Measurements from ENCODE around the gene ERVV-1.
"Not testable (repeated sequence)": the region's sequence is repeated elsewhere in the genome, so short reads cannot be mapped to it uniquely, and the experiment has no call there.

Gene ERVV-1

GRCh38 chr19:53013621-53014020 is at the start of gene ERVV-1:
ERVV-1 (plus strand) TSS chr19:53013921; CDS start chr19:53014091, 170 bp downstream.
- intact Hi-C loops (cut with DNase I): no loop called here
- no peak for DNase-seq

- no peak for DNase-seq
- intact Hi-C loops (cut with DNase I): loop anchor here (10.0 kb wide), 1 partner anchor 217 kb away; no protein-coding TSS in a partner anchor
These were observed 45.9 kb upstream of the ERVV-1 start for GRCh38 chr19:52967772-52968171.

GRCh38 chr19:52981329-52981728 is 32.4 kb upstream of the ERVV-1 start:
- intact Hi-C loops (cut with DNase I): no loop called here
- DNase-seq: no peak

GRCh38 chr19:52983167-52983566 is 30.6 kb upstream of the ERVV-1 start:
- DNase-seq; intact Hi-C loops (cut with DNase I): not testable (repeated sequence)

- peak in 8 of 10 donors; percentile 21 to 90 (median 53) for DNase-seq
- intact Hi-C loops (cut with DNase I): no loop called here
These were observed 26.5 kb upstream of the ERVV-1 start for GRCh38 chr19:52987221-52987620.

GRCh38 chr19:52988506-52988905 is 25.2 kb upstream of the ERVV-1 start:
- intact Hi-C loops (cut with DNase I): no loop called here
- DNase-seq: no peak

GRCh38 chr19:52990759-52991418 is 22.8 kb upstream of the ERVV-1 start:
- intact Hi-C loops (cut with DNase I): no loop called here
- DNase-seq: no peak

- no peak for DNase-seq
- intact Hi-C loops (cut with DNase I): no loop called here
These were observed 22.2 kb upstream of the ERVV-1 start for GRCh38 chr19:52991484-52991883.

GRCh38 chr19:52992109-52993004 is 21.4 kb upstream of the ERVV-1 start:
- intact Hi-C loops (cut with DNase I): no loop called here
- peak in 3 of 10 donors; percentile 12 to 86 (median 25) for DNase-seq

GRCh38 chr19:52993342-52994178 is 20.2 kb upstream of the ERVV-1 start:
- peak; percentile 37 to 95 (median 68) for DNase-seq
- intact Hi-C loops (cut with DNase I): no loop called here

- intact Hi-C loops (cut with DNase I): no loop called here
These were observed 18.0 kb upstream of the ERVV-1 start for GRCh38 chr19:52995711-52996110.

GRCh38 chr19:52997975-52998374 is 15.7 kb upstream of the ERVV-1 start:
- intact Hi-C loops (cut with DNase I): no loop called here
- DNase-seq: no peak

More at GRCh38 chr19:52995711-52996110, 18.0 kb upstream of the ERVV-1 start:
- DNase-seq: no peak

GRCh38 chr19:53002479-53002878 is 11.2 kb upstream of the ERVV-1 start:
- intact Hi-C loops (cut with DNase I): no loop called here
- DNase-seq: no peak

- intact Hi-C loops (cut with DNase I): no loop called here
- DNase-seq: no peak
These were observed 9.5 kb upstream of the ERVV-1 start for GRCh38 chr19:53004242-53004641.

- DNase-seq: no peak
- intact Hi-C loops (cut with DNase I): no loop called here
These were observed 6.5 kb upstream of the ERVV-1 start for GRCh38 chr19:53007200-53007599.

GRCh38 chr19:53007606-53008005 is 6.1 kb upstream of the ERVV-1 start:
- intact Hi-C loops (cut with DNase I): no loop called here

GRCh38 chr19:53008061-53008778 is 5.5 kb upstream of the ERVV-1 start:
- DNase-seq: no peak
- intact Hi-C loops (cut with DNase I): no loop called here

More at GRCh38 chr19:53007606-53008005, 6.1 kb upstream of the ERVV-1 start:
- no peak for DNase-seq

- intact Hi-C loops (cut with DNase I): no loop called here
- no peak for DNase-seq
These were observed 3.2 kb upstream of the ERVV-1 start for GRCh38 chr19:53010494-53010893.

- intact Hi-C loops (cut with DNase I): no loop called here
- no peak for DNase-seq
These were observed 1.7 kb upstream of the ERVV-1 start for GRCh38 chr19:53012006-53012405.

- intact Hi-C loops (cut with DNase I): no loop called here
These were observed 1.4 kb downstream of the ERVV-1 start for GRCh38 chr19:53015159-53015558.

More at GRCh38 chr19:53015159-53015558, 1.4 kb downstream of the ERVV-1 start:
- no peak for DNase-seq
